HG02943 (cell line): ENCODE data around the gene CCDC91.

Source experiments
- ATAC-seq: cut with Tn5 transposase; IDR thresholded peaks from one replicate; pipeline ENCODE4 v1.9.1; 2021; ENCODE audit warnings: mild to moderate bottlenecking, low read depth, moderate library complexity; ENCODE audit not compliant: unreplicated experiment

CCDC91 gene

DNA sequence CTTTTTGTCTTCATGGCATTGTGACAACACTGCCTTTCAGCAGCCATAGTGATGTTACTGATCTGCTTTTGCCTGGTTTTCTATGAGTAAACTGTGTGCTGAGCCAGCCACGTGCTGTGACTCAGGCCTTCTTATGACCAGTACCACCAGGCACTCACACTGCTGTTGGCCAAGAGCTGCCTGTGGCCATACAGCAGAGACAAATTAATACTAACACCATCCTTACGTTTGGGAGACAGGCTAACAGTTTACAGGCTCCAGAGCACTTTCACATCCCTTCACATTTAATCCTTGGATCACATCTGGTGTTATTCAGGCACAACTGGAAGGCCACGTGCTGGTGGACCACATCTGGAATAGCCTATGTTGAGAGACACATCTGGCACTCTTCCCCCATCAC is 377.9 kb downstream of the CCDC91 start:
- no peak for ATAC-seq

DNA sequence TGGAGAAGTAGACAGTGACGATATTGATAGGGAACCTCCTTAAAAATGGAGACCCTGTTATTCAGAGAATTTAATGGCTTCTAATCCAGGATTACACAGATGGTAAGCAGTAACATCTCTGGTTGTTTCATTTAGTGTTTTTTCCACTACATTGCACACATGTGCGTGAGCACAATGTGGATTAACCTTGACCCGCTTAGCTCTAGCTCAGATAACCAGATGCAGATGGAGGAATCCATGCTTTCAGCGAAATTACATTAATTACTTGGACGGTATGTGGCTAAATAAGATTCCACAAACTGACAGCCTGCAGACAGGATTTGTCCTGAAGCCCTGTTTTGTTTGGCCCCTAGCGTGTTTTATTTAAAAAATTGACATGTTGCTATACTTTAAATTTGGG is 378.4 kb downstream of the CCDC91 start:
- no peak for ATAC-seq

DNA sequence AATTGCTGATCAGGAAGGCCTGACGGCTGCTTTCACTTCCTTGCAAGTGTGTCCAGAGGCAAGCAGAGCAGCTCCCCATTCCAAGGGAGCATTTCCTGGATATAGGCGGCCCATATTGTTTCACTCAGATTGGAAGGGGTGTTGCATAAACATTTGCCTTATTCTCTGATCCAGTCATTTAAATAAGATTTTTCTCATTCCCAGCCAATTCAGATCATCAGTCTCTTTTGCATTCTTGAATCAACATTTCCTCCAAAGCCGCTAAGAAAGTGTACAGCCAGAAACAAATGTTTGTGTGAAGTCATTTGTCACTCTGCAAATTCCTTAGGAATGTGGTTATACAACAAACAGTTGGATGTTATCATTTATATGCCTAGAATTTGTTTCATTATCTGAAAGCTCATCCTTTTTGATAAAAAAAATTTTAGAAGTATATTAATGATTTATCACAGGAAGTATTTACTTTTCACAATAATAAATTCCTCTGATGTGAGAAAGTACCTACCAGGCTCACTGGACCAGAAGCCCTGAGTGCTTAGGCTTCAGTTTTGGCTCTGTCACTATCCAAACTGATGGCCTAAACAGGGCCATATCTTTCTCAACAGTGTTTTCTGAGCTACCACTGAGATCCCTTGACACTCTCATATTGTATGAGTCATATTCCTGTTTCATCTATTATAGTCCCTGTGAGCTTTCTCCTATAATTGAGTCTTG is 379.6 kb downstream of the CCDC91 start:
- ATAC-seq: no peak

DNA sequence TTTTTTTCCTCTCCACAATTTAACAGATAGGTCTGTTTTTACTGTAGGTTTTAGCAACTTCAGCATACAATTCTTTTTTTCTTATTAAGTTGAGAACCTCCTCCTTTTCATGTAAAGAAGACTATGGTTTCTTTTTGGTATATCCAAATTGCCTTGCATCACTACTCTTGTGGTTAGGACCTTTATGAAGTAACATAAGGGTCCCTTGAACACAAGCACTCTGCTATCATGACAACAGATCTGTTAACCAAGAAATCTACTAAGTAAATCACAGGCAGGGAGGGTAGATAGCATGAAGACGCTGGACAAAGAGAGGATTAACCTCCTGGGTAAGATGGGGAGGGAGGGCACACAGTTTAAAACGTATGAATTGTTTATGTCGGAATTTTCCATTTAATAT is 380.6 kb downstream of the CCDC91 start:
- ATAC-seq: no peak

DNA sequence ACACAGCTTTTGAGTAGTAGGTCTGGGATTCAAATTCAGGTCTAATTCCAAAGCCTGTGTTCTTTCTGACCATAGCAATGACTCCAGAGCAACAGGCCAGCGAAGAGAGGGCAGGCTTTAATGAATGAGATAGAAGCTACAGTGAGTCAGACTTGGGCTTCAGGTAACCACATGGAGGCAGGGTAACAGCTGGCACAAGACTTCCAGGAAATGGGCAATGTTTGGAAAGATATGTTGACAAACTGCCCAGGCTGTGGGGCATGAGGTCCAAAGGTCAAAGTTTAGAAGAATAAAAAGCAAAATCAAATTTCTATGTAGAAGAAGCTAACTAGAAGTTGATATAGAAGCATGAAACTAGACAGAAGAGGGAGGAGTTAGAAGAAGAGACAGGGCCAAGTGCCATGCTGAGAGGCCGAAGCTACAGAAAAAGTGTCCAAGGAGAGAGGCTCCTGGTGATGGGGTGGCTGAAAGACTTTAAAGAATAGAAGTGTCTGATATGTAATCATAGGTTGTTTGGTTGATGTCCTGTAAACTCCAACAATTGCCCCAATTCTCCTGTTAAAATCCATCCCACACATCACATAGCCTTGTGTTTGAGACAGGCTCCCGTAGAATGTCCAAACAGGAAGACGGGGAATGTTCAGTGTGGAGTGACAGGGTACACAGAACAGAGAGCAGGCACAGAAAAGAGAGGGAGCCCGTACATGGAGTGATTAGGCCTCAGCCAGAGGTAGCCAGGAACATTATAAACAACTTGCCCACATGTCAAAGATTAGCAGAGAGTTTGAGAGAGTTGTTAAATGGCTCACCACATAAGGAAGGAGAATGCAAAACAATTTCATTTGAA is 384.7 kb downstream of the CCDC91 start:
- ATAC-seq: no peak

DNA sequence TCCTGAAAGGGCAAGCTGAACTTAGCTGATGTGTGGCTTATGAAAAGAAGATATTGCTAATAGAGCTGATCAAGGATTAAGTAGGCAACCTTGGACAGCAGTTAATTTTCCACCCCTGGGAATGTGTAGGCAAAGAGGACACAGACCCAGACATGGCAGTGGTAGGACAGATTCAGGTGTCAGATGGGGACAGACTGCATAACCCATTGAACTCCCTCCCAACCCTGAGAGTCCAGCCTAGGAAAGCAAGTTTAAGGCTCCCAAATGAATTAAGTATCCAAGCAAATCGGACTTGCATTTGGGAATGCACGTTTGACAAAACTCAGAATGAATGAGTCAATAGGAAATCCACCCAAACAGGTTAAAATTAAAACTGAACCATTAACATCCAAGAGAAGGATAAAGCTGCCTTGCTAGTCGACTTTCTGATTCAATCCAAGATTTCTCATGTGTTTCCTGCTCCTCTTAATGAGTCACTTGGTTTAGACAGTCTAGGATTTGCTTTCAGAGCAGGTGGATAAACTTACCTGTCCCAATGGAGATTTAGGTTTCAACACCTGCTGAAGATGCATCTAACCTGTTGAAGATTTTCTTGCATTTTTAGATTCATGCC is 385.4 kb downstream of the CCDC91 start:
- ATAC-seq: no peak

DNA sequence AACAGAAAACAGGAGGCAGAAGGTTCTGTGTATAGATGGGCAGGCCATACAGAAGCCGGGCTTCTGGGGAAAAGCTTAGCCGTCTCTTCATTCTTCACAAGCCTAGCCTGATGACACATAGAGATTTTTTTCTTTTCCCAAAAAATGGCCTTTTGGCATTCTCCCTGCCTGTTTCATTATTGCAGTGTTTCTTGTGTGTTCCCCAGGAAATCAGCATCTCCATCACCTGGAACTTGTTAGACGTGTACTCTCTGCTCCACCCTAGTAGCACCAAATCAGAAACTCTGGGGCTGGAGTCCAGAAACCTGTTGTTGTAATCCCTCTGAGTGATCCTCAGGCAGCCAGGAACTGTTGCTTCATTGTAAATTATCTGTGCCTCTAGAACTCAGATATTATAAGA is 388.1 kb downstream of the CCDC91 start:
- no peak for ATAC-seq

DNA sequence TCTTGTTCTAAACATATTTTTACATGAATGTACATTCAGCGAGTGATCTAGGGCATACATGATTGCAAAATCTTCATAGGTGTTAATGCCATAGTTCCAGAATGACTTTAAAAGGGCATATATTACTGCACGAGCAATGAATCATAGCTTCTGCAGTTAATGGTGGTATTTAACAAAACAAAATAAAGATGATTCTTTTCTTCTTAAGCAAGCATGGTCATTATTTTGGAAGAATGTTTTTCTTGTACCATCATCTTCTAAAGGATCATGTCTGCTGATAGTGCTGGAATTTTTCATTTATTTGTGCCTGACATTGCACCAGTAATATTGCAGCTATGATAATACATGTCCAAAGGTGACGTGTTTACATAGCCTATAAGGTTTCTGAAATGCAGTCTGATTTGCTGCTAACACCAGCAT is 388.6 kb downstream of the CCDC91 start:
- ATAC-seq: no peak

DNA sequence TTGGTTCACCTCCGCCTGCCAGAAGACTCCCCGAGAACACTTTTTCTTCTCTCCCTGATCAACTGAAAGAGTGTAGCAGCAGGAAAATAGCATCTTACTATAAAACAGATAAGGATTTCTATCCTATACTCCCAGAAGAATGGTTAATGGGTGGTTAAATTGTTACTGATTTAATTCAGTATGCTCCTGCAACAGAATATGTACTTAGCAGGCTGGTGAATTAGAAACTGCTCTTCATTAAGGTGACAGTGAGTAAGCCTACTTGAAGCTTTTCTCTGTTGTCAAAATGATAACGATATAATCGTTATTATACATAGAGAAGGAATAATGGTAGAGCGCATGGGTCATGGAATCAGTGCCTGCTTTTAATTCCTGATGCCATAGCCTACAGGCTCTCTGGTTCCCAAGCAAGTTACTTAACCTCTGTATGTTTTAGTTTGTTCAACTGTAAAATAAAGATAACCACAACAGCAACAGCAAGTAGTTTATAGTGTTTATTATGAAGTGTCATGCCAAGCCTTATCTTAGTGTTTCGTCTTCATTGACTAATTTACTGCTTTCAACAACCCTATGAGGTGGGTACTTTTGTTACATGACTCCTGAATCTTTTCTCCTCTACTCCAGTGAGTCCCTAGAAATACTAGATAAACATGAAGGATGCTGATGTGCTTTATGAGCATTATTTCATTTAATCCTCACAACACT is 392.6 kb downstream of the CCDC91 start:
- ATAC-seq: no peak

DNA sequence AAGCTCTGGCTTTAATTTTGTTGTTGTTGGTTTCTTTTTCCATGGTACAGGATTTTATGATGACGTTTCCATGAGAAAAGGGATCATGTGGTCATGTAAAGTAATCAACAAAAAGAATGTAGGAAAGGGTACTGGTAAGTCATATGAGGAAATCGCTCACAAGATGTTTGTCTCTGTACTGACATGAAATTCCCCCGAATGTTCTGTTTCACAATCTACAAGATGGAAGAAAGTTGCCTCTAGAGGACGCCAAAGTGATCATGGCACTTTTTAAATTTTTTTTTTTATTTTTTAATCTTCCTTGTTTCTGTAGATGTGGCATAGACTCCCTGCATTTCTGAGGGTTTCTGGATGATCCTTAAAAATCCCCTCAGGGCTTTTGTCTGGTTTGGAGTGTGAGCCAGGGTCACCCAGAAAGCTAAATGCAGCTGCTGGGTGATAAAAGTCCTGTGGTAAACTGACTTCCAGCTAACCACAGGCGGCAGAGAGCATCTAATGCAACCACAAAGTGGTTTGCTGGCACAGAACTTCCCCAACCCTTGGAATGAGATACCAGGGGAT is 393.5 kb downstream of the CCDC91 start:
- no peak for ATAC-seq

DNA sequence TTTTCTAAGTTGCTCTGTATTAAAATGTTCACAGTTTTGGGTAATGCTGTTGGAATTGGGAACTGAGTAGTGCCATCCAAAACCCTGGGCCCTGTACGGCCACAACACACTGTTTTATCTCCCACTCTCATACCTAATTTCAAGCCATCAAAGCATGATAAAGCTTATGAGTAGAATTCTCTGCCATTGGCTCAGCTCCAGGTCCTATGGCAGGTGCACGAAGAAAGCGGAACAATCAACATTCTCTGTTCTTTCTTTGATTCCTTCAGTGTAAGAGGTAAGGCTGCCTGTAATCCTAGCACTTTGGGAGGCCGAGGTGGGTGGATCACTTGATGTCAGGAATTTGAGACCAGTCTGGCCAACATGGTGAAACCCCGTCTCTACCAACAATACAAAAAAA is 394.9 kb downstream of the CCDC91 start:
- no peak for ATAC-seq

DNA sequence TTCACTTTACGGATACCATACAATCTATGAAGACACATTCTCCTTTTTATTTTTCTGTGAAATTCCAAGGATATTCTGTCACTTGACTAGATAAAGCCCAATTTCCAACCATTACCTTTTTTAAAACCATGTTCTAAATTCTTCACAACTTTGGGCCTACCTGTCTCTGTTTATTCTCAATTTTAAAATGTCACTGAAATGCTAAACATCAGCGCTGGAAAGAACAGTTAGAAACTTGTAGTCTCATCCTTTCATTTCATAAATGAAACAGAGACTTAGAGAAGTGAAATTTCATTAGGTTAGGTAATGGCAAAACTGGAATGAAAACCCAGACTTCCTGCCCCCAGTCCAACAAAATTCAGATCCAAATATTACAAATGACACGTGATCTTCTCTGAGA is 396.2 kb downstream of the CCDC91 start:
- no peak for ATAC-seq

DNA sequence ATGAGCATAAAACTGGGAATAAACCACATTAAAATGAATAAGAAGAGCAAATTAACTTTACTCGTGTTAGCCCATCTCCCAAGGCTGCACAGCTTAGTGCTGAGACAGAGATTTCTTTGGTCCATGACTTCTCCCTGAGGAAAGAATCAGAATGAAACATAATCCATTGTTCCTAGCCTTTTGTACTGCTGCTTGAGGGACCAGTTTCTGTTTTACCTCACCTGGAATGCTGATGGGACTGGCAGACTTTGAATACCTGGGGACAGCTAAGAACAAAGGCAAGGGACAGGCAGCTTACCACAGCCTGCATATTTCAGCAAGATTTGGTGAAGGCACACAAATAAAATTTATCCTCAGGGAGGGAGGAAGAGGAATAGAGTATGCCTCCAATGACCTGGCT is 401.6 kb downstream of the CCDC91 start:
- ATAC-seq: no peak
